Coronary artery (tissue), 2 donors: Measurements from ENCODE around the gene OLIG2.

Source experiments
- DNase-seq: peaks from one replicate; pipeline ENCODE4 v3.0.0-alpha.2; 2017; ENCODE audit warnings: low spot score
- H3K27ac ChIP-seq, 2 donors: fragments of 200-600 bp; sonication (generic); one replicate each; pipeline ENCODE4 v1.5.1; 2016 to 2019
- H3K4me3 ChIP-seq: fragments of 200-600 bp; sonication (generic); 2 replicates; pipeline ENCODE4 v1.5.1; 2016; ENCODE audit warnings: mild to moderate bottlenecking, moderate library complexity
- TF ChIP-seq, protein P1 (sequence below): fragments of 200-600 bp; sonication (generic); IDR thresholded peaks from one replicate; pipeline ENCODE4 v1.5.1; 2019; ENCODE audit warnings: antibody characterized with exemption

OLIG2 gene

DNA sequence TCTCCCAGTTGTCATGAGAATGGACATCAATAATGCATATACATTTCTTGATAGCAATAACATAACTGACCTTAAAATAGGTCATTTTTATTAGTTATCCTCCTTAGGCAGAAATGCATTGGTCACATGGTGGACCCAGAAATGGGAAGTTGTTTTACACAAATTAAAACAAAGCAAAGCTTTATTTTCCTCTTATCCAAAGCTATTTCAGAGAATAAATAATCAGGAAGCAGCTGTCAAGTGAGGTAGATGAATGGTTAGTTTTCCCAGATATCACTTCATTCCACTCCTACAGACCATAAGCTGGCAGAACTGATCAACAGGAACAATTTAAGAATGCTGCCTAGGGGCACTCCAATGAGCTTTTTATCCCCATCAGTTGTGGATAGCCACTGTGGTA lies 28.2 kb downstream of the OLIG2 start:
- TF ChIP-seq, protein P1, sequence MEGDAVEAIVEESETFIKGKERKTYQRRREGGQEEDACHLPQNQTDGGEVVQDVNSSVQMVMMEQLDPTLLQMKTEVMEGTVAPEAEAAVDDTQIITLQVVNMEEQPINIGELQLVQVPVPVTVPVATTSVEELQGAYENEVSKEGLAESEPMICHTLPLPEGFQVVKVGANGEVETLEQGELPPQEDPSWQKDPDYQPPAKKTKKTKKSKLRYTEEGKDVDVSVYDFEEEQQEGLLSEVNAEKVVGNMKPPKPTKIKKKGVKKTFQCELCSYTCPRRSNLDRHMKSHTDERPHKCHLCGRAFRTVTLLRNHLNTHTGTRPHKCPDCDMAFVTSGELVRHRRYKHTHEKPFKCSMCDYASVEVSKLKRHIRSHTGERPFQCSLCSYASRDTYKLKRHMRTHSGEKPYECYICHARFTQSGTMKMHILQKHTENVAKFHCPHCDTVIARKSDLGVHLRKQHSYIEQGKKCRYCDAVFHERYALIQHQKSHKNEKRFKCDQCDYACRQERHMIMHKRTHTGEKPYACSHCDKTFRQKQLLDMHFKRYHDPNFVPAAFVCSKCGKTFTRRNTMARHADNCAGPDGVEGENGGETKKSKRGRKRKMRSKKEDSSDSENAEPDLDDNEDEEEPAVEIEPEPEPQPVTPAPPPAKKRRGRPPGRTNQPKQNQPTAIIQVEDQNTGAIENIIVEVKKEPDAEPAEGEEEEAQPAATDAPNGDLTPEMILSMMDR: no peak
- Histone ChIP-seq H3K27ac (no peak overlapping the region), H3K4me3 (no peak overlapping the region)

DNA sequence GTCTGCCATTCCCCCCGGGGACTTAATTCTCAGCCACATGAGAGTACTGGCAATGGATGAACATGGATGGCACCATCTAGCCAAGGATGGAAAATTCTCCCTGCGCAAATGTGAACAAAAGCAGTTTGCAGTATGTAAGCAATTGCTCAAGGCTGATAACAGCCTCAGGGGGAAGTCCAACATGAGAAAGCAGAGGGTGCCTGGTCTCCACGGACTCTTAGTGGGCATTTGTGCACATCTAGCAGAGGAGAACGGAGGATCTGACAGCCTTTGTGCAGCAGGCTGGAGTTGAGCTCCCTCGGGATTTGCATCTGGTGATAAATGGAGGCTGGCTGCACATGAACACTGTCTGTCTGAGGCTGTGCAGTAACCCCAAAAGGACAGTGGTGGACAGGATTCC lies 30.3 kb downstream of the OLIG2 start:
- no peak overlapping the region for H3K4me3 ChIP-seq
- no peak for DNase-seq
- TF ChIP-seq, protein P1: no peak

More for the DNA sequence above, 28.2 kb downstream of the OLIG2 start:
- DNase-seq: no peak

DNA sequence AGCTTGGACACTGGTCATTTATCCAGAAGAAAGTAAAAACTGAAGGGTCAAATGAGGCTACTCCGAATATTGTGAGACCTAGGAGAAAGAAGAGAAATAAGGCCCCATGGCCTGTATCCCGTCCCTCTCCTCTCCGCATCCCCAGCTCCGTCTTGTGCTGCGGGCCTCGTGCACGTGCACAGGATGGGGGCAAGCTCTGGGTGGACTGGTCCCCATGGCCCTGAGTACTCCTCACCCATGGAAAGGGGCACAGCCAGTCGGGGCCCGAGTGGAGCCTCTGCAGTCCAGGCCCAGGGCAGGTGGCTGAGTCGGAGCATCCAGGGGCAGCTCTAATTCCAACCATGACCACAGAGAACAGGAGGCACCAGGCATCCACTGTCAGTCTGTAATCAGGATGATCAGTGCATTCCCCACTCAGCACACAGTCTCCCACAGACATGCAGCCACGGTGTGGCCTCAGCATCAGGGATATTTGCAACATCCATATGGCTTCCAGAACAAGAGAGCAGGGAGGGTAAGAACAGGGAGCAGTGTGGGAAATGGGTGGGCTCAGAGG lies 31.7 kb downstream of the OLIG2 start:
- no peak overlapping the region for H3K4me3 ChIP-seq
- TF ChIP-seq, protein P1: no peak
- no peak overlapping the region for H3K27ac ChIP-seq
- DNase-seq: no peak

More for the DNA sequence above, 30.3 kb downstream of the OLIG2 start:
- H3K27ac ChIP-seq: no peak overlapping the region

DNA sequence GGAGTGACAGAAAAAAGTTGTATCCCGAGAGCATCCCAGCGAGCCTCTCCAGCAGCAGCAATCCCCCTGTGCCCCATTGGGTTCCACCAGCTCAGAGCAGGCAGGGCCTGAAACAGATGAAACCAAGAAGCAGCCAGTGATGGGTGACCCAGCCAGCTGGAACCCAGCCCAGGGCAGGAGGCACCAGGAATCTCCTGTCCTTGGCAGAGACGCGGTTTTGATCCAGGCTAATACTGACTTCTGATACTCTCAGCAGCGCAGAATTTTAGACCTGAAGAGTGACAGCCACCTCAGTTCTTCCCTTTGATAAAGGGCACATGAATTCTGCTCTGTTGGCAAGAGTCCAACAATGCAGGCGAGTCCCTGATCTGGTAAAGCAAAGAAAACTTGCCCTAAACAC lies 32.8 kb downstream of the OLIG2 start:
- H3K27ac ChIP-seq: no peak overlapping the region
- TF ChIP-seq, protein P1: no peak
- DNase-seq: no peak

DNA sequence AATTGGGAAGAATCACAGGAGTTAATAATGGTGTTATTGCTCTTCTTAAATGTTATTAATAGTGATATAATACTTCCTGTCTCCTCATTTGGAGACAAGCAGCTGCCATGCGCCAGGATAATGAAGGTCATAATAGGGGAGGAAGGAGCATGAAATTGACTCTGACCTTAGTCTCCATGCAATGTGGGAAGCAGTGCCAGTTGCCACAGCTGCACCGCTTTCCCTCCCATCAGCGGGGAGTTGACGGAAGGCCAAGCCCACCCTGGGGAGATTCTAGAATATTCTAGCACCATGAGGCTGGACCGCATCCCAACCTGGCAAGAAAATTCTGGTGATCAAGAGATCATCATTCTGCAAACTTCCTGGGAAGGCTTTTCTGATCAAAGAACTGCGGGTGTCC lies 33.2 kb downstream of the OLIG2 start:
- H3K4me3 ChIP-seq: no peak overlapping the region
- TF ChIP-seq, protein P1: no peak
- no peak for DNase-seq
- H3K27ac ChIP-seq: no peak overlapping the region

More for the DNA sequence above, 32.8 kb downstream of the OLIG2 start:
- no peak overlapping the region for H3K4me3 ChIP-seq

DNA sequence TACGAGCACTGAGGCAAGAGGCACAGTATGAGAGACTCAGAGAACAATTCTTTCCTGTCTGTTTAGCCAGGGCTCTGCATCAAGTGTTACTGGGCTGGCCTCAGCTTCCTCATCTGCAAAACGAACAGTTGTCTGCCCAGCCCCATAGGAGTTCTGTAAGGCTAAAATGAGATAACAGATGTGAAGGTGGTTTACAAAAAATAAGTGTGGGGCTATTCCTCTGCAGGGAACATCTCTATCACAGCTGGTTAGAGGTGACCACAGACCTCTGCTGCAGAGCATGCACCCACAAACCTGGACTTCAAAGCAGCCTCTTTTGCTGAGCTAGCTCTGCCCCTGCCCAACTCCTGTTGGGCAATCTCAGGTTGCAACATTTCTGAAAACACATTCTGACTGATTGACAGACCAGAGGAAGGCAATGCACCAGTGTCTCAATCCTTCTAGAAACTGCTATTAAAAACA lies 33.7 kb downstream of the OLIG2 start:
- no peak overlapping the region for H3K4me3 ChIP-seq
- no peak for DNase-seq
- TF ChIP-seq, protein P1: no peak
- no peak overlapping the region for H3K27ac ChIP-seq

DNA sequence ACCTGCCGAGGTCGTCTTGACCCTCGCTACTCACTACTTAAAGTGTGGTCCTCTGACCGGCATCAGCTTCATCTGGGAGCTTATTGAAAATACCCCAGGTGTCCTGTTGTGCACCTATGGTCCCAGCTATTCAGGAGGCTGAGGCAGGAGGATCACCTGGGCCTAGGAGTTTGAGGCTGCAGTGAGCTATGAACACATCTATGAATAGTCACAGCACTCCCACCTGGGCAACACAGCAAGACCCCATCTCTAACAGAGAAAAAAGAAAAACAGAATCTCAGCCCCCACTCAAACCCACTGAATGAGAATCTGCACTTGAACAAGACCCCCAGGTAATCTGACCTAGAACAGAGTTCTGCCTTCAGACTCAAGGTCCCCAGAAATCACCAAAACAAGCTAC lies 35.5 kb downstream of the OLIG2 start:
- DNase-seq: no peak
- Histone ChIP-seq H3K4me3 (no peak overlapping the region), H3K27ac (no peak overlapping the region)
- TF ChIP-seq, protein P1: no peak
